RPMI8226 (cell line): ENCODE results near the gene KRT35.

ENCODE experiments used
- DNase-seq: peaks from one replicate; pipeline ENCODE4 v3.0.0-alpha.2; 2015

Gene KRT35

GRCh38 chr17:41481036-41481435 lies at the start of gene KRT35:
Gene KRT35, minus strand, starts transcription at chr17:41481151. Its CDS starts 54 bp downstream, at chr17:41481097.
- no peak for DNase-seq

GRCh38 chr17:41530062-41531048 lies 49.4 kb upstream of the KRT35 start:
- no peak for DNase-seq

GRCh38 chr17:41529491-41529915 lies 48.6 kb upstream of the KRT35 start:
- DNase-seq, result no peak

- no peak for DNase-seq
These were observed 48.0 kb upstream of the KRT35 start for GRCh38 chr17:41528959-41529353.

GRCh38 chr17:41527063-41528023 lies 46.4 kb upstream of the KRT35 start:
- DNase-seq, result no peak

- DNase-seq, result no peak
These were observed 43.3 kb upstream of the KRT35 start for GRCh38 chr17:41524261-41524660.

- no peak for DNase-seq
These were observed 42.8 kb upstream of the KRT35 start for GRCh38 chr17:41523787-41524186.

- no peak for DNase-seq
These were observed 42.3 kb upstream of the KRT35 start for GRCh38 chr17:41523225-41523593.

GRCh38 chr17:41522301-41523224 lies 41.6 kb upstream of the KRT35 start:
- peak; percentile 52 for DNase-seq

- DNase-seq, result peak; percentile 66
These were observed 40.8 kb upstream of the KRT35 start for GRCh38 chr17:41521574-41522261.

GRCh38 chr17:41520821-41521521 lies 40.0 kb upstream of the KRT35 start:
- peak; percentile 94 for DNase-seq

GRCh38 chr17:41519501-41520224 lies 38.7 kb upstream of the KRT35 start:
- no peak for DNase-seq

- peak; percentile 92 for DNase-seq
These were observed 38.0 kb upstream of the KRT35 start, which contains the start of gene KRT15 for GRCh38 chr17:41518789-41519449. Gene KRT15, minus strand, starts transcription at chr17:41518890. Its CDS starts 63 bp downstream, at chr17:41518827.

- DNase-seq, result peak; percentile 90
These were observed 37.1 kb upstream of the KRT35 start for GRCh38 chr17:41518031-41518430.

- DNase-seq, result peak; percentile 71
These were observed 35.9 kb upstream of the KRT35 start for GRCh38 chr17:41516830-41517283.

- peak; percentile 47 for DNase-seq
These were observed 35.3 kb upstream of the KRT35 start for GRCh38 chr17:41516147-41516829.

GRCh38 chr17:41513168-41513547 lies 32.2 kb upstream of the KRT35 start:
- no peak for DNase-seq

GRCh38 chr17:41512546-41513167 lies 31.7 kb upstream of the KRT35 start:
- DNase-seq, result peak; percentile 42
